Measurements from ENCODE around the gene CPSF7.
A peak's percentile ranks its signal among the peaks of the same experiment; 100 is the strongest.

Gene CPSF7

DNA sequence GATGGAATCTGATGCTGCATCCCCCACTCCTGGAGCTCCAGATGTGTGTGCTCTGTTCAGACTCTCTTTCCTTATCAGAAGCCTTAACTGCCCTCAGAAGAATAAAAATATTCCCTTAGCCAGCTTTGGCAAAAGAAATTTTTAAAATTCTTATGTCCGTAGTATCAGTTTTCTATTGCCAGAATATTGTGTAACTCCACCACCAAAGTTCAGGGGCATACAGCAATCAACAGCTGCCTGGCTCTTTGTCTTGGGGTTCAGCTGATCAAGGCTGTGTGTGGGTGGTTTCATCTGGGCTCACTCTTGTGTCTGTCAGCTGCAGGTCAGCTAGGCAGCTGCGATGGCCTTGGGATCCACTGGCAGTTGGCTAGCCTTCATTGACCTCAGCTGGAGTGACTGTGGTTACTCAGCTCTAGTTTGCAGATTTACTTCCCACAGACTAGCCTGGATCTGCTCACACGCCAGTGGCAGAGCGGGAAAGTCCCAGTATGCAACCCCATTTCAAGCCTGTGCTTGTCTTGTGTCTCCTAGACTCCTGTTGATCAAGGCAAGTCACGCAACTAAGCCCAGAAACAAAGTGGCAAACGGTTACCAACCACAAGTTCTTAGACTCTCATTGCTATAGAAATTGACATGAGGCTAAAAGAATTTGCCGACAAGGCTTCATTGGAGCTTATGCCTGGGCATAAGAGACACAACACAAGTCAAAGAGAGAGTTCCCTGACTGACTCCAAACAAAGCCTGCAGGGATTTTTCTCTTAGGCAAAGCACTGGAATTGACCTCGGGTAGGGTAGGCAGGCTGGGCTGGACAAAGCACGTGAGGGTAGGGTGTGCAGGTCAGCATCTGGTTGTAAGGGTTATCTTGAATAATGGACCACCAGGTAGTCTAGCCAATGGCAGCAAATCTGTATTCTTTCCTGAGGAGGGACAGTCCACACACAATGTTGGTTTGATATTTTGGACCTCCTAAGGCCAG is 60.1 kb downstream of the CPSF7 start:
- Histone ChIP-seq H3K27ac (replicated peaks) (no peak overlapping the region; the same call in 1 of the 2 replicates), H3K27me3 (ENCODE audit: insufficient read depth, poor library complexity, severe bottlenecking) (no peaks in the 10 kb centered on the region), H3K4me3 (replicated peaks; ENCODE audit: insufficient read depth, low read length) (no peak overlapping the region)
- no peak for DNase-seq (ENCODE audit: low read depth in 1 of 2, low spot score in 1 of 2)
- peak; percentile 62 for TF ChIP-seq POLR2AphosphoS5 (IDR thresholded peaks at IDR 0.05; ENCODE audit: low read depth)
- no peak for TF ChIP-seq GABPA (IDR thresholded peaks at IDR 0.05; ENCODE audit: low read depth)

- Histone ChIP-seq H3K27me3 (ENCODE audit: insufficient read depth, poor library complexity, severe bottlenecking) (no peaks in the 10 kb centered on the region), H3K4me3 (replicated peaks; ENCODE audit: insufficient read depth, low read length) (no peak overlapping the region), H3K27ac (replicated peaks) (no peak overlapping the region)
- TF ChIP-seq POLR2AphosphoS5 (IDR thresholded peaks at IDR 0.05; ENCODE audit: low read depth) (no peak), SPI1 (IDR thresholded peaks at IDR 0.05; ENCODE audit: borderline replicate concordance, low read depth) (no peak), CTCF (IDR thresholded peaks at IDR 0.05; ENCODE audit: insufficient read depth, low read length) (no peak), GABPA (IDR thresholded peaks at IDR 0.05; ENCODE audit: low read depth) (no peak)
- TF ChIP-seq, protein P1, sequence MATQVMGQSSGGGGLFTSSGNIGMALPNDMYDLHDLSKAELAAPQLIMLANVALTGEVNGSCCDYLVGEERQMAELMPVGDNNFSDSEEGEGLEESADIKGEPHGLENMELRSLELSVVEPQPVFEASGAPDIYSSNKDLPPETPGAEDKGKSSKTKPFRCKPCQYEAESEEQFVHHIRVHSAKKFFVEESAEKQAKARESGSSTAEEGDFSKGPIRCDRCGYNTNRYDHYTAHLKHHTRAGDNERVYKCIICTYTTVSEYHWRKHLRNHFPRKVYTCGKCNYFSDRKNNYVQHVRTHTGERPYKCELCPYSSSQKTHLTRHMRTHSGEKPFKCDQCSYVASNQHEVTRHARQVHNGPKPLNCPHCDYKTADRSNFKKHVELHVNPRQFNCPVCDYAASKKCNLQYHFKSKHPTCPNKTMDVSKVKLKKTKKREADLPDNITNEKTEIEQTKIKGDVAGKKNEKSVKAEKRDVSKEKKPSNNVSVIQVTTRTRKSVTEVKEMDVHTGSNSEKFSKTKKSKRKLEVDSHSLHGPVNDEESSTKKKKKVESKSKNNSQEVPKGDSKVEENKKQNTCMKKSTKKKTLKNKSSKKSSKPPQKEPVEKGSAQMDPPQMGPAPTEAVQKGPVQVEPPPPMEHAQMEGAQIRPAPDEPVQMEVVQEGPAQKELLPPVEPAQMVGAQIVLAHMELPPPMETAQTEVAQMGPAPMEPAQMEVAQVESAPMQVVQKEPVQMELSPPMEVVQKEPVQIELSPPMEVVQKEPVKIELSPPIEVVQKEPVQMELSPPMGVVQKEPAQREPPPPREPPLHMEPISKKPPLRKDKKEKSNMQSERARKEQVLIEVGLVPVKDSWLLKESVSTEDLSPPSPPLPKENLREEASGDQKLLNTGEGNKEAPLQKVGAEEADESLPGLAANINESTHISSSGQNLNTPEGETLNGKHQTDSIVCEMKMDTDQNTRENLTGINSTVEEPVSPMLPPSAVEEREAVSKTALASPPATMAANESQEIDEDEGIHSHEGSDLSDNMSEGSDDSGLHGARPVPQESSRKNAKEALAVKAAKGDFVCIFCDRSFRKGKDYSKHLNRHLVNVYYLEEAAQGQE (IDR thresholded peaks at IDR 0.05; ENCODE audit: insufficient replicate concordance, low read depth) = no peak
- DNase-seq (ENCODE audit: low read depth in 1 of 2, low spot score in 1 of 2) = no peak
Observed at GRCh38 chr11:61368646-61369045, 61.1 kb downstream of the CPSF7 start.

DNA sequence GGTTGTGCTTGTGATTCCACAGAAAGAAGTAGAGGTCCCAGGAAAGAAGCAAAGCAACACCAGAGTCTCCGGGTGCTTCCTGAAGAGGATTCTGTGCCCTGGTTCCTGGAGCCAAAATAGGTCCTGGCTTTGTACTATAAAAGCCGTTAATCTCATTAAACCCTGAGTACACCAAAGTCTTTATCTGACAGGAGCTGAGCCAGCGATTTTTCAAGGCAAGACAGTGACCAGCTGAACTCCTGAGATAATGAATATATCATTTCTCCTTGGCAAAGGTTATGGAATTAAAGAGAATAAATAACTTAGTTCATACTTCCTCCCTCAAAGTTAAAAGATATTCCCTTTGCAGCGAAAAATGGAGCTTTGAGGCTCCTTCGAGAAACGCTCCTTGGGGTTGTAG is 62.4 kb downstream of the CPSF7 start:
- TF ChIP-seq POLR2AphosphoS5 (IDR thresholded peaks at IDR 0.05; ENCODE audit: low read depth) (no peak), CTCF (IDR thresholded peaks at IDR 0.05; ENCODE audit: insufficient read depth, low read length) (no peak), GABPA (IDR thresholded peaks at IDR 0.05; ENCODE audit: low read depth) (no peak), SPI1 (IDR thresholded peaks at IDR 0.05; ENCODE audit: borderline replicate concordance, low read depth) (no peak)
- TF ChIP-seq, protein P1 (IDR thresholded peaks at IDR 0.05; ENCODE audit: insufficient replicate concordance, low read depth) = no peak
- H3K4me3 ChIP-seq (replicated peaks; ENCODE audit: insufficient read depth, low read length) = no peak overlapping the region
- no peaks in the 10 kb centered on the region for H3K27me3 ChIP-seq (ENCODE audit: insufficient read depth, poor library complexity, severe bottlenecking)
- DNase-seq (ENCODE audit: low read depth in 1 of 2, low spot score in 1 of 2) = no peak
- no peak overlapping the region for H3K27ac ChIP-seq (replicated peaks)

DNA sequence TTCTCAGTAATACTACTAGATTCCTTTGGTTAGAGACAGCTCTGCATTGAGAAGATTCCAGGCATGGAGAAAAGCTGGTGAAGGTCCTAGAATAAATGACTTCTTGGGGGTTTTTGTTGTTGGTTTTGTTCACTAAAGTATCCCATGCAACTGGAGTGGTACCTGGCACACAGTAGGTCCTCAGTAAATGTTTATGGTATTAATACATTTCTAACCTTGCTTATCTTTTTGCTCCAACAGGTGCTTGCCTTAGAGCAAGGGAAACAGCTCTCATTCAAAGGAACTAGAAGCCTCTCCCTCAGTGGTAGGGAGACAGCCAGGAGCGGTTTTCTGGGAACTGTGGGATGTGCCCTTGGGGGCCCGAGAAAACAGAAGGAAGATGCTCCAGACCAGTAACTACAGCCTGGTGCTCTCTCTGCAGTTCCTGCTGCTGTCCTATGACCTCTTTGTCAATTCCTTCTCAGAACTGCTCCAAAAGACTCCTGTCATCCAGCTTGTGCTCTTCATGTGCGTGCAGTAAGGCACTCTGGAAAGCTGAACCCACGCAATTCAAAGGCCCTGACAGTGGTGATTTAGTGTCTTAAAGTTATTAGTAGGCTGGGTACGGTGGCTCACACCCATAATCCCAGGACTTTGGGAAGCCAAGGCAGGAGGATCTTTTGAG is 65.6 kb downstream of the CPSF7 start:
- Histone ChIP-seq H3K27ac (replicated peaks) (no peak overlapping the region), H3K27me3 (ENCODE audit: insufficient read depth, poor library complexity, severe bottlenecking) (no peaks in the 10 kb centered on the region), H3K4me3 (replicated peaks; ENCODE audit: insufficient read depth, low read length) (no peak overlapping the region)
- TF ChIP-seq POLR2AphosphoS5 (IDR thresholded peaks at IDR 0.05; ENCODE audit: low read depth) (no peak), CTCF (IDR thresholded peaks at IDR 0.05; ENCODE audit: insufficient read depth, low read length) (no peak), GABPA (IDR thresholded peaks at IDR 0.05; ENCODE audit: low read depth) (no peak), SPI1 (IDR thresholded peaks at IDR 0.05; ENCODE audit: borderline replicate concordance, low read depth) (no peak)
- TF ChIP-seq, protein P1 (IDR thresholded peaks at IDR 0.05; ENCODE audit: insufficient replicate concordance, low read depth) = no peak
- no peak for DNase-seq (ENCODE audit: low read depth in 1 of 2, low spot score in 1 of 2)

Measured in HL-60 (cell line).